Fibroblast of skin of right quadriceps (primary cell): ENCODE results near the gene F5.

Experiments
- DNase-seq: peaks from one replicate; pipeline ENCODE4 v3.0.0-alpha.2; 2013

Gene F5

GRCh38 chr1:169586067-169586394 is 250 bp downstream of the F5 start:
- DNase-seq = no peak

DNA sequence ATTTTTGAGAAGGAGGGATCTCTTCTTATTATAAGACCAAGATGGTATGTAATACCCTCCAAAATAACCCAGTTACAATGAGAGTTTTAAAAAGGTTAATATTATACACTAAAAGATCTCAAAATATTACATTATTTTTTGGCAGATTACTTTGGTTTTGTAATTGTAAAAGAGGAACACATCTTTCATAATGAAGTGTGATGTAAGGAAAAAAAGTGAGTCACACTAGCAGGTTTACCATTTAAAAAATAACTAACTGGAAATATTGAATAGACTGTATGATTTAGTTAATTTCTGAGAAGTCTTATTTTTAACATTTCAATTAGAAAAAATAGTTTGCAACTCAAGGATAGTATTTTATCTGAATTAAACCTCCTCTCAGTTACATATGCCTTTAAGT is 1.1 kb downstream of the F5 start:
- no peak for DNase-seq

DNA sequence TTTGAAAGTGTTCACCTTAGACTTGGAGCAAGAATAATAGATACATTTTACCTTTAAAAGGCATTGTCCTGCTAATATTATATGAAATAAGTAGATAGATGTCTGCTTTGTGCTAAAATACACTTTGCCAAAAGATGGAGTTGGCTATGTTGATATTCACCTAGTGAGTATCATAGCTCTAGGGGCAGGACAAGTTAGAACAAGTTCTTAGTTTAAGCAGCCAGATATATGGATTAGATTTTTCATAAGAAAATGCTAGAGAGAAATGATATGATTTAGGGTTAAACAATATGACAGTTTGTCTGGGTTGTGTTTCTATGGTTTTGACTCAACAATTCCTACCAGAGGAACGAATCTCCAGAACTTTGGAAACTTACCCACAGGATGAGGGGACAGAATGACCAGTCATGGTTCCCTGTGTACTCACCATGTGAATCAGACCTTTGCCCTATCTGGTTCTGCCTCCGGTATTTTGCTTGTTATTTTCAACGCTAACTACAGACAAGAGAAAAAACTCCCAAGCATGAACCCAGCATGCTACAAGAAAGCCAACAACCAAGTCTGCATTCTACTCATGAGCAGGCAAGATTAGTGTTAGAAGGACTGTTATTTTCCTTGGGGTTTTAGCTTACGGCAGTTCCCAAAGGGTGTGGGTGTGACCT is 1.7 kb downstream of the F5 start:
- DNase-seq = no peak

- DNase-seq = no peak
Observed at GRCh38 chr1:169577981-169578738, 8.1 kb downstream of the F5 start.

GRCh38 chr1:169576935-169577331 is 9.3 kb downstream of the F5 start:
- DNase-seq = no peak

- DNase-seq = no peak
Observed at GRCh38 chr1:169576241-169576934, 9.9 kb downstream of the F5 start.

- DNase-seq = no peak
Observed at GRCh38 chr1:169574336-169574735, 11.9 kb downstream of the F5 start.

DNA sequence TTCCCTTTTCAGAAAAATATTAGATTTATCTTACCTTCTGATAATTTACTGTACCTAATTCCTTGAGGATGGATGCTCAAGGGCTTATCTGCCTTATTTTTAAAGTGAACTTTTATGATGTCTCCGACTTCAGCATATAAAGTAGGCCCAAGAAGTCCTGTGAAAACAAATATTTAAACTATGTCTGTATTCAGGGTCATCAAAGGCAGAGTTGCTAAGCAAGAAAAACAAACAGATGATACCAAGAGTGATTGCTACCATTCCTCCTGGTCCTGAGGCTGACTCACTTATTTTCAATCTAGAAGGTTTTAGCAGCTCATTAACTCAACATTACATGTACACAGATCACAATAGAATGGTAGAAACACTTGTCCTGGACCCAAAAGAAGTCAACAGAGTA is 14.1 kb downstream of the F5 start:
- DNase-seq = no peak

GRCh38 chr1:169571450-169571849 is 14.8 kb downstream of the F5 start:
- no peak for DNase-seq

DNA sequence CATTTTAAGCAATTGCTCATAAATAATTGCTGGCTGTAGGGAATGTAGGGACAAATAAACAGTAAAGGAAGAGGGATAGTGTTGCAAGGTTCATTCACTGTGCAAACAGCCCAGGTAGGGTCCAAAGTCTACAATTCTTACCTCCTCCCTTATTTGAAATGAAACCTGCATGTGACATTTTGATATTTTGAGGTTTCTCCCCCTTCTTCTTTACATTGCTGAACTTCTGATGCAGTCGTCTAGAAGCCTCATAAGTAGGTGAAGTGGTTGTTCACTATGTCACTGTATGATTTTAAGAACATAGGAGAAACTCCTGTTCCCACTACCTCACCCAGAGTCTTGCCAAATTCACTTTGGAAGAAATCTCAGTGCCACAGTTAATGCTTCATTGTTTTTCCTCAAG is 16.1 kb downstream of the F5 start:
- no peak for DNase-seq

DNA sequence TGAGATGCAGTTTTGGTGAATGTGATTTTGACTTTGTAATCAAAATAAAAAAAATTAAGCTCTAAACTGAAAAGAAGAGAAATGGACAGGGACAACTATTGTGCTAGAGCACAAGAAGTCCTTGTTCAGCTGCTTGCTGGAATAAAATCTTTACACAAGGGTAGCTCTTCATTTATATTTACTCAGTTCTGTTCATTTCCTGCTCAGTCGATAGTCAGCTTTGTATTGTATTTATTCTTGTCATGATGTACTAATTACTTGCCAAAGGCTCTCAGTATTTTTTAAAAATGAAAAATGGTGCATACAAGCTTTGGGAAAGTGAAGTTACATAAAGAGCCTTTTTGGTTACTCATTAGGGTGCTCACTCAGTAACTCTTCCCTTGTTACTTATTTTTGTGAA is 17.8 kb downstream of the F5 start:
- DNase-seq = no peak

GRCh38 chr1:169565335-169566271 is 20.7 kb downstream of the F5 start:
- no peak for DNase-seq

GRCh38 chr1:169563650-169564049 is 22.6 kb downstream of the F5 start:
- no peak for DNase-seq

DNA sequence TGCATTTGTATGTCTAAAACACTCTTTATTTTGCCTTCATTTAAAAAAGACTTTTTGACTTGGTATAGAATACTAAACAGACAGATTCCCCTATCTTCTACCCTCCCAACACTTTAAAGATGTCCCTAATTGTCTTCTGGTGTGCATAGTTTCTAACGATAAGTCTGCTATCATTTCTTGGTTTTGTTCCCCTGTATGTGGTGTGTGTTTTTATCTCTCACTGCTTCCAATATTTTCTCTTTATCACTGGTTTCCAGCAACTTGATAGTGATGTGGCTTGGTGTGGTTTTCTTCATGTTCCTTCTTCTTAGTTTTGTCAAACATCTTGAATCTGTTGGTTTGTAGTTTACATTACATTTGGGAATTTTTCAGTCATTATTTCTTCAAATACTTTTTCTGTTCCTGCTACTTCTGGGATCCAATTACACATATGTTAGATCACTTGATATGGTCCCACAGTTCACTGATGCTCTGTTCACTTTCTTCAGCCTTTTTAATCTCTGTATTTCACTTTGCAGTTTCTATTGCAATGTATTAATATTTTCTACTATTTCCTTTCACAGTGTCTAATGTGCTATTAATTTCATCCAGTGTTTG is 23.2 kb downstream of the F5 start:
- DNase-seq = no peak

GRCh38 chr1:169561692-169562091 is 24.6 kb downstream of the F5 start:
- no peak for DNase-seq

DNA sequence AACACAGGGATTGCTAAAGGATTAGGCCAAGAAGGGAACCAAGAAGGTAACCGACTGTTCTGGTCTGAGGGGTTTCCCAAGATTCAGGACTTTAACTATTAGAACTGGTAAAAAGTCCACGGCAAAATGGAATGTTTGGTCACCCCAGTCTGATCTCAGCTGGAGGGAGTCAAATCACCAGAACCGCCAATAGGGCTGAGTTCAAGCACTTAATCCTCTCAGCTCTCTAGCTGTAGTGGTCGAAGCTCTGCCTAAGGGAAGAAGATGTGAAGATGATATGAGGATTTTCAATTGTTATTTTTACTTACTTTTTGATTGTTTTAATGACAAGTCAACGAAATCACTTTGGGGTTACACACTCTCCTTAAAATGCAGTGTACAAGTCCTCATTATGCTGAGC is 29.1 kb downstream of the F5 start:
- no peak for DNase-seq

GRCh38 chr1:169550294-169550693 is 36.0 kb downstream of the F5 start:
- peak; percentile 32 for DNase-seq

GRCh38 chr1:169548282-169548681 is 38.0 kb downstream of the F5 start:
- no peak for DNase-seq

GRCh38 chr1:169546087-169546995 is 39.9 kb downstream of the F5 start:
- DNase-seq = peak; percentile 65

DNA sequence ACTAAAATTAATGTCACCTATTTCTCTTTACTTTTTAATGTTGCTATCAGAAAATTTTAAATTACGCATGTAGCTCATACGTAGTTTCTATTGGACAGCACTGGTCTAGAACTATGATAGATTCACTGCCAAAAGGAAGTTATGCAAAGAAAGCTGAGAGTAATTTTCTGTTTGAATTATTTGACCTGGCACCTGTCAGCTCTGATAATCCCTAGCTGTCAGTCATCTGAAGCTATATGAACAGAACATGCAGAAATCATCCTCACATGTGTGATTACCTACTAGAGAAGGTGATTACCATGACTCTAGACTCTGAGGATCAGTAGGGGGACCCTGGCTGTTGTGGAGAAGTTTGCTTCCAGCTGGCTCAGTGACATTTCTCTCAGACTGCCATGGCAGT is 40.8 kb downstream of the F5 start:
- no peak for DNase-seq

DNA sequence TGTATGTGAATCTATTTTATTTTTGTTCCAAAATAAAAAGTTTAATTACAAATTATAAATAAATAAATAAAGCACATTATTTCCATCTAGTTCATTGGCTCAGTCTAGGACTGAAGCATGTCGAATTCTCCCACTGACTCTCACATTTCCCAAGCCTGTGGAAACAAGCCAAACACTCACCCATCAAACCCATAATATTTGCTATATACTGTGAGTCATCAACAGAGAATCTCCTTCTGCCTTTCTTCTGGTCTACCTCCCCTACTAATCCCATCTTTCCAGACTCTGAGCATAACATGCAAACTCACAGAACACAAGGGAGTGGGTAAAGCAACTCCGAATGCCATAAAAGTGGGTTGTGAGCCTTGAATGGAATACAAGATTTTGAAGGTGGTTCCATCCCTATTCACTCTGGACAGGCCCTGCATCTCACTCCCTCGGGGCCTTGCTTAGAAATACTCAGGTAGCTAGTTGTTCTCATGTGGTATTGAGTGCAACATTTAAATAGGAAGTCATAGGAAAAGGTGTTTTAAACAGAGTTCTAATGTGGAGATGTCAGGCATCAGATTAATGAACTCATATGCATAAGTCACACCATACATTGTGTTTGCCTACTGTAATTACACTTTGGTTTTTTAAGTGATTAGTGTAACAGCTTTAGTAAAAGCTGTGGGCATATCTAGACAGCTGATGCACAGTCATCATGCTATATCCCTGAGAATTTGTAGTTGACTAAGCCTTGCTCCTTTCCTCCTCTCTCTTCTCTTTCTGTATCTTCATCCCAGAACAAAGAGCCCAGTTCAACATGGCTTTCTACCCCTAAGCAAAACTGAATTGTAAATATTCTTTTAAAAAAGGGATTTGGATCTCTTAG is 47.0 kb downstream of the F5 start:
- peak; percentile 80 for DNase-seq
